HuH-7 (cell line): Measurements from ENCODE around the gene TNFSF13.
A peak's percentile ranks its signal among the peaks of the same experiment; 100 is the strongest.

Source experiments
- DNase-seq: peaks from one replicate; pipeline ENCODE4 v3.0.0; 2011; ENCODE audit warnings: low spot score

The TNFSF13 gene

DNA sequence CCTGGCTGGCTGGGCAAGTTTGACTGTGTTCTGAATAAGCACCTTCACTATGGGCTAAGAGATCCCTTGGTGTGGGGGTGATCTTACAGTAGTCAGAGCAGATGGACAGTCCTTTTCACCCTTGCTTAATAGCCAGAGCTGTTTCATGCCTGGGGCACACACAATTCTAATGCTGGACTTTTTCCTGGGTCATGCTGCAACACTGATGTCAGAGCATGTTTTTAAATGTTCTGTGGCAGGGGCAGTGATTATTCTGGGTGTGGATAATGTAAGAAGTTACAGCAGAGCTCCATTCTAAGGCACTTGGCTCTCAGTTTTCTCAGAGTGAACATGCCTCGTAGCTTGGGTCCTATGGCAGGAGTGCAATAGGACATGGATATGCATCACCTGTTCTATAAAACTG is 16.9 kb downstream of the TNFSF13 start:
- DNase-seq: no peak

DNA sequence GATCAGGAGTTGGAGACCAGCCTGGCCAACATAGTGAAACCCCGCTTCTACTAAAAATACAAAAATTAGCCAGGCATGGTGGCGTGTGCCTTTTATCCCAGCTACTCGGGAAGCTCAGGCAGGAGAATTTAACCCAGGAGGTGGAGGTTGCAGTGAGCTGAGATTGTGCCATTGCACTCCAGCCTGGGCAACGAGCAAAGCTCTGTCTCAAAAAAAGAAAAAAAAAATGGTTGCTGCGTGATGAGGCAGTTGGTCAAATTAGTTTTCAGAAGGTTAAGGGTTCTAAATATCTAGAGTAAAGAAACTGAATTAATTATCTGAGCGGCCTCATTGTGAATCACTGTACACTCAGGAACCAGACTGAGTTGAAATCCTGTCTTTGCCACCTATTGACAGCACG is 17.4 kb downstream of the TNFSF13 start:
- no peak for DNase-seq

DNA sequence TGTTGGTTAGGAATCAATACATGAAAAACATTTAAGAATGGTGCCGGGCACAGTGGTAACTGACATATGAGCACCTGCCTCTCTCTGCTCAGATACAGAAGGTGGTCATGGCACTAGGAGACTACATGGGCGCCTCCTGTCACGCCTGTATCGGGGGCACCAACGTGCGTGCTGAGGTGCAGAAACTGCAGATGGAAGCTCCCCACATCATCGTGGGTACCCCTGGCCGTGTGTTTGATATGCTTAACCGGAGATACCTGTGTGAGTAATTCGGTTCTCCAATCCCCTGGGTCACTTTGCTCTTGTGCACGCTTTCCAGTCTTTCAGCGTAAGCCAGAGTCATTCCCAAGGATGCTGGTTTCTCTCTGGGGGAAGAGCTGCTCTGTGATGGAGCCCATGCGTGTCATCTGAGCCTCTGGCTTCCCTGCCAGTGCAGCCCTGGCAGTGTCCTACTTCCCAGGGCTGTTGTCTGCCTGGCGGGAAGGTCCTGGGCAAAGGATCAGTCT is 17.9 kb downstream of the TNFSF13 start:
- no peak for DNase-seq

DNA sequence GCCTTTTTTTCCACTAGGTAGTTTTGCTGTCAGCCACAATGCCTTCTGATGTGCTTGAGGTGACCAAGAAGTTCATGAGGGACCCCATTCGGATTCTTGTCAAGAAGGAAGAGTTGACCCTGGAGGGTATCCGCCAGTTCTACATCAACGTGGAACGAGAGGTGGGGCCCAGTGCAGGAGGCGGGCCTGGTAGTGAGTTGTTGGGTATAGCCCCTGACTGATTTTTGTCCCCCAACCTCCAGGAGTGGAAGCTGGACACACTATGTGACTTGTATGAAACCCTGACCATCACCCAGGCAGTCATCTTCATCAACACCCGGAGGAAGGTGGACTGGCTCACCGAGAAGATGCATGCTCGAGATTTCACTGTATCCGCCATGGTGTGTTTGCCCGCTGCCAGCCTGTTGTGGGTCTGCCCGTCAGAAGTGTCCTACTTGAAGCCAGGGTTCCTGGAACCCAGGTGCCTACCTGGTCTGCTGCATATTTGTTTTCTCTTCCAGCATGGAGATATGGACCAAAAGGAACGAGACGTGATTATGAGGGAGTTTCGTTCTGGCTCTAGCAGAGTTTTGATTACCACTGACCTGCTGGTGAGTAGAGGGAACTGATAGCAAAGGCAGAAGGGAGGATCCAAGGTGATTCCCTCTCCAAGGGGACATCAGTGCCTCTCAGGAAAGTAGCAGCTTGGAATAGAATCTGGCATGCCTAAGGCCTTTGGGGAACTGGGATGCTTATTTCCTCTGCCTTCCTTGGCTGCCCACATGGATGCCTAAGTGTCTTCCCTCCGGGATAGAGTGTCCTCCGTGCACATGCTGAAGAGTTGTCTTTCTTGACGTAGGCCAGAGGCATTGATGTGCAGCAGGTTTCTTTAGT is 19.0 kb downstream of the TNFSF13 start:
- no peak for DNase-seq

DNA sequence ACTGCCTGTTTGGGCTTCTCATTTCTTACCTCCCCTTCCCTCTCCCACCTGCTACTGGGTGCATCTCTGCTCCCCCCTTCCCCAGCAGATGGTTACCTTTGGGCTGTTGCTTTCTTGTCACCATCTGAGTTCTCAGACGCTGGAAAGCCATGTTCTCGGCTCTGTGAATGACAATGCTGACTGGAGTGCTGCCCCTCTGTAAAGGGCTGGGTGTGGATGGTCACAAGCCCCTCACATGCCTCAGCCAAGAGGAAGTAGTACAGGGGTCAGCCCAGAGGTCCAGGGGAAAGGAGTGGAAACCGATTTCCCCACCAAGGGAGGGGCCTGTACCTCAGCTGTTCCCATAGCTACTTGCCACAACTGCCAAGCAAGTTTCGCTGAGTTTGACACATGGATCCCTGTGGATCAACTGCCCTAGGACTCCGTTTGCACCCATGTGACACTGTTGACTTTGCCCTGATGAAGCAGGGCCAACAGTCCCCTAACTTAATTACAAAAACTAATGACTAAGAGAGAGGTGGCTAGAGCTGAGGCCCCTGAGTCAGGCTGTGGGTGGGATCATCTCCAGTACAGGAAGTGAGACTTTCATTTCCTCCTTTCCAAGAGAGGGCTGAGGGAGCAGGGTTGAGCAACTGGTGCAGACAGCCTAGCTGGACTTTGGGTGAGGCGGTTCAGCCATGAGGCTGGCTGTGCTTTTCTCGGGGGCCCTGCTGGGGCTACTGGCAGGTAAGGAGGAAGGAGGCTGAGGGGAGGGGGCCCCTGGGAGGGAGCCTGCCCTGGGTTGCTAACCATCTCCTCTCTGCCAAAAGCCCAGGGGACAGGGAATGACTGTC is 20.7 kb downstream of the TNFSF13 start, which contains the start of gene CD68:
TSS of gene CD68 (plus strand) at position 638 of the 833 bp plus-strand sequence. CDS start at position 678, 40 bp downstream.
- peak; percentile 86 for DNase-seq

DNA sequence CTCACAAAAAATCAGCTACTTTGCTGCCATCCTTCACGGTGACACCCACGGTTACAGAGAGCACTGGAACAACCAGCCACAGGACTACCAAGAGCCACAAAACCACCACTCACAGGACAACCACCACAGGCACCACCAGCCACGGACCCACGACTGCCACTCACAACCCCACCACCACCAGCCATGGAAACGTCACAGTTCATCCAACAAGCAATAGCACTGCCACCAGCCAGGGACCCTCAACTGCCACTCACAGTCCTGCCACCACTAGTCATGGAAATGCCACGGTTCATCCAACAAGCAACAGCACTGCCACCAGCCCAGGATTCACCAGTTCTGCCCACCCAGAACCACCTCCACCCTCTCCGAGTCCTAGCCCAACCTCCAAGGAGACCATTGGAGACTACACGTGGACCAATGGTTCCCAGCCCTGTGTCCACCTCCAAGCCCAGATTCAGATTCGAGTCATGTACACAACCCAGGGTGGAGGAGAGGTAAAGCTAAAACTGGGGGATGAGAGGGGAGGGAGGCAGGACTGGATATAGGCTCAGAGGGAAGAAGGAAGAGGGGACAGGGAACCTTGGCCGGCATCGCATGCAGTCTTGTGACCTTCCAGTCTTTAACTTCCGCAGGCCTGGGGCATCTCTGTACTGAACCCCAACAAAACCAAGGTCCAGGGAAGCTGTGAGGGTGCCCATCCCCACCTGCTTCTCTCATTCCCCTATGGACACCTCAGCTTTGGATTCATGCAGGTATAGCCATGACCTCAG is 21.5 kb downstream of the TNFSF13 start:
- no peak for DNase-seq

DNA sequence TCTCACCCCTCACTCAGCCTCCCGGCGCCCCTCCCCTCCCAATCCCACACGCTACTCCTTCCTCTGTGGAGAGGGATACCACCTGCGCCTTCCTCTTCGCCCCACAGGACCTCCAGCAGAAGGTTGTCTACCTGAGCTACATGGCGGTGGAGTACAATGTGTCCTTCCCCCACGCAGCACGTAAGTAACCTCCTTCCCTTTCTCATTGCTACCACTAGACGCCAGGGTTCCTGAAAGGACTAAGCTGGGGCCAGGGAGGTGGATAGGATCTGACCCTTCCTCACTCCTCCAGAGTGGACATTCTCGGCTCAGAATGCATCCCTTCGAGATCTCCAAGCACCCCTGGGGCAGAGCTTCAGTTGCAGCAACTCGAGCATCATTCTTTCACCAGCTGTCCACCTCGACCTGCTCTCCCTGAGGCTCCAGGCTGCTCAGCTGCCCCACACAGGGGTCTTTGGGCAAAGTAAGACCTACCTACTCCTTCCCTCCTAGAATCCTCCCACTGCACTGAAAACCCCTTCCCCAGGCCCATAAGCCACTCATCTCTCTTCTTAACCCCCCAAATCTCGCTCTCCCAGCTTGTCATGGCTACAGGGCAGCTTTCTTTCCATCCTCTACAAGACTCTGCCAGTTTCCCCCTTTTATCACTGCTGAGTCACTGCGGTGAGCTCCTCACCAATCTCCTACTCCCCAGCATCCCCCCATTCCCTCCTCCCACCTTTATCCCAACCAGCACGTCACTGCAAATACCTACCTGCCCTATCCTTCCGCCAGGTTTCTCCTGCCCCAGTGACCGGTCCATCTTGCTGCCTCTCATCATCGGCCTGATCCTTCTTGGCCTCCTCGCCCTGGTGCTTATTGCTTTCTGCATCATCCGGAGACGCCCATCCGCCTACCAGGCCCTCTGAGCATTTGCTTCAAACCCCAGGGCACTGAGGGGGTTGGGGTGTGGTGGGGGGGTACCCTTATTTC is 22.3 kb downstream of the TNFSF13 start:
- no peak for DNase-seq

DNA sequence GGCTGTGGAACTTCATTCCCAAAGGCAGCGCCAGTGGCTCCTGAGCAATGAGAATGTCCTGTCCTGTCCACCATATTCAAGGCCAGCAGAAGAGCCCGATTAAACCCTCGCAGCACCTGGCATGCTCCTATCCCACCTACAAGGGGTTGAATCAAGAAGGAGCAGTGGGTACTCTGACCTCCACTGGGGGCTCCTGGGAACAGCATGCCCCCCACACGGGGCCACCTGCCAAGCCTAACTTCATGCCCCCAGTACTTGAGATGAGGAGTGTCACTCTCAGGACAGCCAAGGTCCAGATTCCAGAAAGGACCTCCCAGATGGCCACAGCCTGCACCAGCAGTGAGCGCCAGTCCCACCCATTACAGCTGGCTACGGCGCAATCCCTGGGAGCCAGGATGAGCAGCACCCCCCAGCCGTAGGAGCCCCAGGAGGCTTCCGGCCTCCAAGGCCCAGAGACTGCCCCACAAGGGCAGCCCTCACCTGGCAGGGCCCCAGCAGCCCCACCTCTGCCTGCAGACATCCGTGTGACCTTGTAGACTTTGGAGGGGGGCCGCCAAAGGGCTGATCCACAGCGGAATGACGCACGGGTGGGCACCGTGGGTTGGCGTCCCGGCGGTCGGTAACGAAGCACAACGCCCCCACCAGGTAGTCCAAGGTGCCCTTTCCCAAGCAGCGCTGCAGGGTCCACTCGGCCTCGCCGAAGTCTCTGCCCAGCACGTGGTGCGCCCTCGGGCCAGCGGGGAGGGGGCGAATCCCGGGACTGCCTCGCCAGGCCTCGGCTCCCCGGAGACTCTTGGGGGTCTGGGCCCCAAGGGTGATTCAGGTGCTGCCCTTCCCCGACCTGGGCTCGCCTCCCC is 24.1 kb downstream of the TNFSF13 start:
- DNase-seq: no peak

DNA sequence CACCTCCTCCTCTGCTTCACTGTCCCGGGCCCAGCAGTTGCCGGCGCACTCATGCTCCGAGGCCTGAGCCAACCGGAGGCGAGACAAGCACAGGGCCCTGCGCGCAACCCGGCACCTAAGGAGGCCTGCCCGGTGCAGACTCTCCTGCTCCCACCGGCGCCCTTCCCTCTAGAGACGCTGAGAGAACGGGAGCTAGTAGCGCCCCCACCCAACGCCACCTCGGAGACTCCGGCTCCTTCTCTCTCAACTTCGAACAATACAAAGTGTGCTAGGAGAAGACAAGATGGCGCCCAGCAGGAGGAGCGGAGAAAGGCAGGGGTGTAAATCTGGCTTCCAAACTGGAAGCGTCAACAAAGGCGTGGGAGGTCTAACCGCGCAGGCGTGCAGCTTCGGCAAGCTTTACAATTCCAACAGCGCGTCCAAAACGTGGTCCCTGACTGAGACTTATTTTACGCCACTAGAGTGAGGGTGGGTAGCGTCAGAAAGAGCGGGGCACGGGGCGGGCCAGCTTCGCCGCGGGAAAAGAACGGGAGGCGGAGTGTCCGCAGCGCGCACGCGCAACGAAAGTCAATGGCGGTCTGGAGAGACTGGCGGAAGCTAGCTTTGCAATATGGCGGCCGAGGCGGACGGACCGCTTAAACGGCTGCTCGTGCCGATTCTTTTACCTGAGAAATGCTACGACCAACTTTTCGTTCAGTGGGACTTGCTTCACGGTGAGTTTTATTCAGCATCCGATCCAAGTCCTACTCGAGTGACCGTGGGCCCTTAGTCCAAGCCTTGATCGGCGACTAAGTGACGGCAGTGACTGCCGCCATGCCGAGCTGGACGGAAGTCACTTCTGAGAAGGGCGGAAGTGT is 24.9 kb downstream of the TNFSF13 start, which contains the start of gene MPDU1:
TSS of gene MPDU1 (plus strand) at position 600 of the 857 bp plus-strand sequence. CDS start at position 611, 11 bp downstream.
- peak; percentile 88 for DNase-seq

DNA sequence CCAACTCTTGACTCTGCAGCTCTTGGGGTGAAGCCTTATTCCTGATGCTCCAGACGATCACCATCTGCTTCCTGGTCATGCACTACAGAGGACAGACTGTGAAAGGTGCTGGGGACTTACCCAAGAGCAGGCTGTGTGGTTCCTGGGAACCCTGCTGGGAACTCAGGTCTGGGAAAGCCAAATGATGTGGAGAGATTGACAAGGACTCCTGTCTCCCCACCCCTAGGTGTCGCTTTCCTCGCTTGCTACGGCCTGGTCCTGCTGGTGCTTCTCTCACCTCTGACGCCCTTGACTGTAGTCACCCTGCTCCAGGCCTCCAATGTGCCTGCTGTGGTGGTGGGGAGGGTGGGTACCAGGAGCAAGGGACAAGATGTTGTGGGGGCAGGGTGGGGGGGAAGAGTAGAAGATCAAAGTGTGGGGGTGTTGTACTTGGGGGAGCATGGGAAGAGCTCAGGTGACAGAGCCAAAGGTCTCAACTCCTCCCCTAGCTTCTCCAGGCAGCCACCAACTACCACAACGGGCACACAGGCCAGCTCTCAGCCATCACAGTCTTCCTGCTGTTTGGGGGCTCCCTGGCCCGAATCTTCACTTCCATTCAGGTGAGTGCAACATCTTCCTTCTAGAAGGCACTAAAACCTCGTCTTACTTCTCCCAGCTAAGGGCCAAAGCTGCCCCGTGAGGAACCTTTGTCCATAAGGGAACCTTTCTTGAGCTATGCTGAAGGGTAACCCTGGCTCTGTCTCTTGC is 28.3 kb downstream of the TNFSF13 start:
- peak; percentile 82 for DNase-seq

DNA sequence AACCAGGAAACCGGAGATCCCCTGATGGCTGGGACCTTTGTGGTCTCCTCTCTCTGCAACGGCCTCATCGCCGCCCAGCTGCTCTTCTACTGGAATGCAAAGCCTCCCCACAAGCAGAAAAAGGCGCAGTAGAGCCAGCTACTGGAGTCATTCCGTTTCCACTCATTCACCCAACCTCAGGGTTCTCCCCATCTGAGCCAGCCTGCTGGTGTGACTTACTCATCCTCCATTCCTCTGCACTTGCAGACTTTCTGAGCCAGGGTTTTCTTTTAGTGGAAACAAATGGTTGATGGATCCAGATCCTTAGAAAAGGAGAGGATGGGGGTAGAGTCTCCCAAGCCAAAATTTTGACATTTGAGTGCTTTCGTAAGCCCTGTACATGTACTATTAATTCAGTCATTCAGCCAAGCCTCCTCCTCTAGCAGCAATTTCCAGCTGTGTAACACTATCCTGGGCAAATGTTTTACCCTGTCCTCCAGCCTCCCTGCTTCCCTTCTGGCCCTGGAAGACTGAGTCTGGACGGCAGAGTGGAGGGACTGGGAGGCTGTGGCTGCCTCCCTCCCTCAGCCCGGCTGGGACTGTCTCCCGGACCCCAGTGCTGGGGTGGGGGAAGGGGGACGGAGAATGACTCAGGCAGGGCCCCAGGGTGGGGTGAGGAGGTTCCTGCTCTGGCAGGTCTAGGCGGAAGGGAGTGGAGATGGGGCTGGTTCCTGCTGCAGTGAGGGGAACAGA is 29.0 kb downstream of the TNFSF13 start:
- no peak for DNase-seq

DNA sequence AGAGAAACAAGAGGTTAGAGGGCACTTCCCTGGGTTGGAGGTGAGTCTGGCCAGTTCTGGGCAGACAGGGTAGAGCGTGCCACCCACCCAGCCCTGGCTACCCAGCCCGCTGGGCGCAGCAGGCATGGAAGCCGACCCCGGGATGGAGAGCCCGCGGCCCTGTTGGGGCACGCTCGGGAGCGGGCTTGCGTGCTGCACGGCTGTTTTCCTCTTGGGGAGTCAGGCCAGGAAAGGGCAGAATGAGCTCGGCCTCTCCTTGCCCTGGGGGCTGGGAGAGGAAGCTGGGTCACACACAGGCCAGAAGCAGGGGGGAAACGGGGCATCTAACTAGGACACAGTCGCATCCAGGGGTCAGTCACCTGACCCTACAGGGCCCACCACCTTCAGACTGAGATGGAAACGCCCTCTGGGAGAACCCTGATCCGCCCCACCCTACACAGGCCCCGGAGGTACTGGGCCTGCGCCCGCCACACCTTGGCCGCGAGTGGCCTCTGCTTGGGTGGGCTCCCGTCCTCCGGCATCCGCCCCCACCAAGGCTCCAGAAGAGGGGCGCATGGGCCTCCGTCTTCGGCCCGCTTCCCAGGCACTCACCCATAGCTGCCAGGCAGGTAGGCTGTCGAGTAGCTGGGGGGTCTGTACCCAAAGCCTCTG is 30.1 kb downstream of the TNFSF13 start:
- DNase-seq: no peak

DNA sequence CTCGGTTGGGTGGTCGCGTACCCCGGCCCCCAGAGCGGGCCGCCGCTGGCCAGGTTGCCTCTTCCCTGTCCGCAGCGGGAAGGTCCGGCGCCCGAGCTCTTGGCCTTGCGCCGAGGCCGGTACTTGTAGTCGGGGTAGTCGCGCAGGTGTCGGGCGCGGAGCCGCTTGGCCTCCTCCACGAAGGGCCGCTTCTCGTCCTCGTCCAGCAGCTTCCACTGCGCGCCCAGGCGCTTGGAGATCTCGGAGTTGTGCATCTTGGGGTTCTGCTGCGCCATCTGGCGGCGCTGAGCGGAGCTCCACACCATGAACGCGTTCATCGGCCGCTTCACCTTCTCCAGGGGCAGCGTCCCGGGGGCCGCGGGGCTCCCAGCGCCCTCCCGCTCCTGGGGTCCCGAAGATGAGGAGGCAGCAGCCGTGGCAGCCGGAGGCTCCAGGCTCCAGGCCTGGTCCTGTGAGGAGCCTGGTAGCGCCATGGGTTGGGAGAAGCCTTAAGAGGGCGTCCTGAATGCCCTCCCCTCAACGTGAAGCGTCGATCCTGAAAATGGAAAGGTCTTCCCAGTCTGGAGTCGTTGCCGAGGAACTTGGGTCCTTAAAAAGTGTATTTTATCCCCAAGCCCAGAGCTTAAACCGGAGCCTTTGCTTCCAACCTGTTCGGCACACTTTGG is 30.8 kb downstream of the TNFSF13 start:
- no peak for DNase-seq

DNA sequence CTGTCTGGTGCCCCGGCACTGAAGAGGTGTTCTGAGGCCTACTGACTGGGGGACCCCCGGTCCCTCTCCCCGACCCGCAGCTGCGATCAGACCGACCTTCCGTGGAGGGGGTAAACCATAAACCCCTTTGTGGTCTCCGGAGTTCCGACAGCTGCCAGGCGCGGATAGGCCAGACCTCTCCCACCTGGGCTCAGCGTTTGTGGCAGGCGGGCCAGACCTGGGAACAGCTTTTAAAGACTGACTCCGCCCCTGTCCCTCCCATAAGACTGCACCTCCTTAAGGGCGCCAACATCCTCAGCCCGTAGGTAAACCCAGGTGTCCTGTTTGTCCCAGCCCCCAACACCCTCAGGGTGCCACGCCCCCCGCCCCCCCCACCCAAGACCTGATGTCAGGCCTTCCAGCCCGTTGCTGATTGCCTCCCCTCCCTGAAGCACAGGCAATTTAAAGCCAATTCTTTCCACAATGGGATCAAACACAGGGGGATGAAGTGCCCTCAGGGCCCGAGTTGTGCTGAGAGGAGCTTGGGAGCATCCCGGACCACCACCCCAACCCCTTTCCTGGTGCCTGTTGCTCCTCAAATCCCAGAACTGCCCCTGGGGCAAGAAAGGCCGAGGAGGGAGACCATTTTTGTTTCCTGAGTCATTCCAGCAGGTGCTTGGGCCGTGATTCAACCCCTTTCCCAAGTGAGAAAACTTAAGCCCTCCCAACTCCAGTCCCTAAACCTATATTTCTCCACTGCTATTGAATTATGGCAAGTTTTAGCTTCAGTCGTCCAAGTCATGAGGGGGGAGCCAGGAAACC is 31.5 kb downstream of the TNFSF13 start, which contains the start of gene SOX15:
TSS of gene SOX15 (minus strand) at position 204 of the 801 bp plus-strand sequence. CDS start 418 bp downstream, outside the sequence.
- DNase-seq: no peak

DNA sequence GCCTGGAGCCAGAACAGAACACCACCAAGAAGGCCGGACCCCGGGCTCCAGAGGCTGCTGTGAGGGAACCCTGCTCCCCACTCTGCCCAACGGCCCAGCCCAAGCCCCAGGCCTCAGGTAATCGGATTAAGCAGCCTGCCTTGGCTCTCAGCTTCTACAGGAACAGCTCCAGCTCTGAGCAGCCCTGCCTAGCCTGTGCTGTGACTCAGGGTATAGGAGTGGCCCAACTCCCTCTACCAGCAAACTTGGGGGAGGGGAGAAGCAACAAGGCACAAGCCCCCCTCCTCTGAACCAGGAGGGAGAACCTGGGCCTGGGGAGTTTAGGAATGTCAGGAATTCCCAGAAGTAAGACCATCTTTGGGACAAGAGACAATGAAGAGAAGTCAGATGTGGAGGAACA is 32.2 kb downstream of the TNFSF13 start:
- DNase-seq: no peak
